Smooth muscle cell (in vitro differentiated cells): ENCODE data around the gene ARPC5. TPM values are rescaled to one million over a fixed set of nuclear protein-coding genes. Genes with fewer than 3 reads are reported as not detected.

Experiments used
- DNase-seq: peaks from one replicate; lab custom pipeline; 2025; ENCODE audit not compliant: unreplicated experiment; lab: John Stamatoyannopoulos, UW
- H2AFZ ChIP-seq: fragments of 200-600 bp; sonication (generic); 2 replicates; pipeline ENCODE4 v1.6.0; 2016; ENCODE audit warnings: antibody characterized with exemption, low read depth, mild to moderate bottlenecking
- H3F3A ChIP-seq: fragments of 200-600 bp; sonication (generic); 2 replicates; pipeline ENCODE4 v1.6.0; 2017; ENCODE audit warnings: antibody characterized with exemption, low read depth
- H3K27ac ChIP-seq: fragments of 200-600 bp; sonication (generic); 2 replicates; pipeline ENCODE4 v1.5.1; 2016; ENCODE audit warnings: low read depth, mild to moderate bottlenecking
- H3K27me3 ChIP-seq: fragments of 200-600 bp; sonication (generic); 2 replicates; pipeline ENCODE4 v1.6.1; 2016; ENCODE audit warnings: low read depth, mild to moderate bottlenecking
- H3K36me3 ChIP-seq: fragments of 200-600 bp; sonication (generic); 2 replicates; pipeline ENCODE4 v1.5.1; 2016; ENCODE audit warnings: low read depth
- H3K4me1 ChIP-seq: fragments of 200-600 bp; sonication (generic); 2 replicates; pipeline ENCODE4 v1.5.1; 2016; ENCODE audit warnings: low read depth
- H3K4me2 ChIP-seq: fragments of 200-600 bp; sonication (generic); 2 replicates; pipeline ENCODE4 v1.6.0; 2016; ENCODE audit warnings: mild to moderate bottlenecking
- H3K4me3 ChIP-seq: fragments of 200-600 bp; sonication (generic); 2 replicates; pipeline ENCODE4 v1.5.1; 2016; ENCODE audit warnings: mild to moderate bottlenecking
- H3K79me2 ChIP-seq: fragments of 200-600 bp; sonication (generic); 2 replicates; pipeline ENCODE4 v1.6.0; 2016; ENCODE audit warnings: low read depth, mild to moderate bottlenecking
- H3K9ac ChIP-seq: fragments of 200-600 bp; sonication (generic); 2 replicates; pipeline ENCODE4 v1.6.0; 2016; ENCODE audit warnings: low read depth
- H3K9me3 ChIP-seq: fragments of 200-600 bp; sonication (generic); replicated peaks from 2 replicates; pipeline ENCODE4 v1.5.1; 2016; ENCODE audit warnings: low read depth
- H4K20me1 ChIP-seq: fragments of 200-600 bp; sonication (generic); 2 replicates; pipeline ENCODE4 v1.6.0; 2016; ENCODE audit warnings: low read depth
- WGBS: methylation state at CpG from one replicate; pipeline ENCODE4 v1.1.7; 2016; ENCODE audit warnings: low lambda C conversion rate; 5-methylcytosine and 5-hydroxymethylcytosine counted together
- polyA plus RNA-seq: library from polyadenylated mRNA; unstranded; fragments of >200 nt; fragmentation: Nextera tagmentation; extraction: Ambion mirVana; gene quantifications from 2 replicates; pipeline ENCODE4 v1.2.1, GENCODE V29; 2016
- total RNA-seq: library from RNA; depleted of rRNA; stranded (reverse); fragments of >200 nt; gene quantifications from 2 replicates; pipeline ENCODE4 v1.2.3, GENCODE V29; 2014
- TF ChIP-seq, protein P1 (sequence below): fragments of 200-600 bp; sonication (generic); IDR thresholded peaks from 2 replicates; pipeline ENCODE4 v1.5.1; 2017; ENCODE audit warnings: borderline replicate concordance, mild to moderate bottlenecking, antibody characterized with exemption; ENCODE audit not compliant: insufficient read depth, poor library complexity, severe bottlenecking

ARPC5 gene
- total and polyA plus RNA-seq, 2 experiments from 2014 or later = 188 to 205 TPM

DNA sequence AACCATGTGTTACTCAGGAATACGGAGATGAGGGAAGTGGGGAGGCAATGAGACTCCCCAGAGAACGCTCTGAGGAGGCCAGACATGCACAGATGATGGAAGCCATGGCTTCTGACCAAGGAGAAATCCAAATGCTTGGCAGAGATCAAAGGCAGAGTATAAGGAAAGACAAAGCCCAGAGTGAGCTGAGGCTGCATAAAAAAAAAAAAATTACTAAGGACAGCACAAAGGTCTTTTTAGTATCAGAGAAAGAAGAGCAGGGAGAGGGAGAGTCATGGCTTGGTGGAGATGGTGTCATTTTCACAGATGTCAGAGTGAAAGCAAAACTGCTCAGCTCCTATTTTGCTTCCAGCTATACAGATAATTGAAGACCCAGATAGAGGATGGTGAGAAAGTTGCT, 37.2 kb downstream of the ARPC5 start:
- H4K20me1 ChIP-seq = no peaks in the 10 kb centered on the region
- H3K4me2 ChIP-seq = no peak overlapping the region
- TF ChIP-seq, protein P1, sequence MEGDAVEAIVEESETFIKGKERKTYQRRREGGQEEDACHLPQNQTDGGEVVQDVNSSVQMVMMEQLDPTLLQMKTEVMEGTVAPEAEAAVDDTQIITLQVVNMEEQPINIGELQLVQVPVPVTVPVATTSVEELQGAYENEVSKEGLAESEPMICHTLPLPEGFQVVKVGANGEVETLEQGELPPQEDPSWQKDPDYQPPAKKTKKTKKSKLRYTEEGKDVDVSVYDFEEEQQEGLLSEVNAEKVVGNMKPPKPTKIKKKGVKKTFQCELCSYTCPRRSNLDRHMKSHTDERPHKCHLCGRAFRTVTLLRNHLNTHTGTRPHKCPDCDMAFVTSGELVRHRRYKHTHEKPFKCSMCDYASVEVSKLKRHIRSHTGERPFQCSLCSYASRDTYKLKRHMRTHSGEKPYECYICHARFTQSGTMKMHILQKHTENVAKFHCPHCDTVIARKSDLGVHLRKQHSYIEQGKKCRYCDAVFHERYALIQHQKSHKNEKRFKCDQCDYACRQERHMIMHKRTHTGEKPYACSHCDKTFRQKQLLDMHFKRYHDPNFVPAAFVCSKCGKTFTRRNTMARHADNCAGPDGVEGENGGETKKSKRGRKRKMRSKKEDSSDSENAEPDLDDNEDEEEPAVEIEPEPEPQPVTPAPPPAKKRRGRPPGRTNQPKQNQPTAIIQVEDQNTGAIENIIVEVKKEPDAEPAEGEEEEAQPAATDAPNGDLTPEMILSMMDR = no peak
- H3K79me2 ChIP-seq = no peaks in the 10 kb centered on the region
- no peaks in the 10 kb centered on the region for H3K9me3 ChIP-seq
- no peak for DNase-seq
- no peaks in the 10 kb centered on the region for H3F3A ChIP-seq
- H3K27ac ChIP-seq = no peak overlapping the region
- H3K36me3 ChIP-seq = no peaks in the 10 kb centered on the region
- H3K27me3 ChIP-seq = no peaks in the 10 kb centered on the region
- H3K4me3 ChIP-seq = no peak overlapping the region
- H2AFZ ChIP-seq = no peak overlapping the region
- H3K4me1 ChIP-seq = no peaks in the 10 kb centered on the region
- no peak overlapping the region for H3K9ac ChIP-seq
- 85% methylated on average over 2 of the region's 2 CpGs for WGBS

DNA sequence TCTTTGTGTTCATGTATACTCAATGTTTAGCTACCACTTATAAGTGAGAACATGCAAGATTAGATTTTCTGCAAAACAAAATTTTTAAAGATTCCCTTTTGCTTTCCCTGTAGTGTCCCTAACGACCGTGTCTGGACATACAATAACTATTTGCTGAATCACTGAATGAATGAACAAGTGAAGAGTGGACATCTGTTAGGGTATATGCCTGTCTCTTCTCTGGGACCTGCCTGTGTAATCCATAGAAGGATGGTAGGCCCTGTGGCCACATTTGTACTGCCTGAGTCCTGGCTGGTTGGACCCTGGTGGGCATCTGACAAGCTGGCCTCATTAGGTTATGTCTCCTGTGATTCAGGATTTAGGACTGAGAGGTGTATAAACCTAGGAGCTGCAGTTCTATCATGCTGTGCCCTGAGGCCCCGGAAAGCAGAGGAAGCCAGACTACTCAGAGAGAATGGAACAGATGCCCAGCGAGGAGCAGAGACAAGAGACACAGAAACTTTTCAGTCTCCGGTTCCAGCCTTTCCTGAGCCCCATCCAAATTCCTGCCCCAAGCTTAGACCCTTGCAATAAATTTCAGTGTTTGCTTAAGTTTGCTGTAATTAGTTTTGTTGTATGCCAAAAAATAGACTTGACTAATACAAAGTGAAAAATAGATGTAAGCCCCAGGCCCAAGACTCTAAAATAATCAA, 37.8 kb downstream of the ARPC5 start:
- Histone ChIP-seq H3K9me3 (no peaks in the 10 kb centered on the region), H3K4me1 (no peaks in the 10 kb centered on the region), H2AFZ (no peak overlapping the region), H3K4me2 (no peak overlapping the region), H3K9ac (no peak overlapping the region), H3K4me3 (no peak overlapping the region), H3K27ac (no peak overlapping the region), H4K20me1 (no peaks in the 10 kb centered on the region), H3K79me2 (no peaks in the 10 kb centered on the region), H3F3A (no peaks in the 10 kb centered on the region), H3K27me3 (no peaks in the 10 kb centered on the region), H3K36me3 (no peaks in the 10 kb centered on the region)
- no peak for DNase-seq
- TF ChIP-seq, protein P1 = no peak
- 77% methylated on average over 5 of the region's 5 CpGs for WGBS

DNA sequence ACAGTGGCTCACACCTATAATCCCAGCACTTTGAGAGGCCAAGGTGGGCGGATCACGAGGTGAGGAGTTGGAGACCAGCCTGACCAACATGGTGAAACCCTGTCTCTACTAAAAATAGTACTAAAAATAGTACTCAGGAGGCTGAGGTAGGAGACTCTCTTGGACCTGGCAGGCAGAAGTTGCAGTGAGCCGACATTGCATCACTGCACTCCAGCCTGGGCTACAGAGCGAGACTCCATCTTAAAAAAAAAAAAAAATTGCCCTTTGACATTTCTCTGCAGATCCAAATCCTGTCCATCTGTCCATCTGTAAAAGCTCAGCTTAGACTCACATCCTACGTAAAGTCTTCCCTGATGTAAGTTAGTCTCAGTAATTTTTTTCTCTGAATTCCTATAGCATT, 39.1 kb downstream of the ARPC5 start:
- Histone ChIP-seq H3K27ac (no peak overlapping the region), H4K20me1 (no peaks in the 10 kb centered on the region), H3K4me1 (no peaks in the 10 kb centered on the region), H3F3A (no peaks in the 10 kb centered on the region), H2AFZ (no peak overlapping the region), H3K9me3 (no peaks in the 10 kb centered on the region), H3K9ac (no peak overlapping the region), H3K4me3 (no peak overlapping the region), H3K36me3 (no peaks in the 10 kb centered on the region), H3K4me2 (no peak overlapping the region), H3K27me3 (no peaks in the 10 kb centered on the region), H3K79me2 (no peaks in the 10 kb centered on the region)
- 95% methylated on average over 5 of the region's 5 CpGs for WGBS
- no peak for DNase-seq
- TF ChIP-seq, protein P1 = no peak

DNA sequence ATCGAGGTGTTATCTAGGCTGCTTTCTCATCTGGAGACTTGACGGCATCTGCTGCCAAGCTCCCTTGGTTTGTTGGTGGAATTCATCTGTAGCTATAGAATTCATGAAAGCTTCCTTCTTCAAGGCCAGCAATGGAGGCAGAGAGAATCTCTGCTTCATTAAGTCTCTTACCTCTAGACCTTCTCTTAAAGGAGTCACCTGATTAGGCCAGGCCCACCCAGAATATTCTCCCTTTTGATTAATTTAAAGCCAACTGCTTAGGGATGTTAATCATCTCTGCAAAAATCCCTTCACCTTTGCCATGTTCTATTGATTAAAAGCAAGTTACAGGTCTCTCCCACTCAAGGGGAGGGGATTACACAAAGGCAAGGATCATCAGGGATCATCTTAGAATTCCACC, 40.0 kb downstream of the ARPC5 start:
- H3F3A ChIP-seq = no peaks in the 10 kb centered on the region
- no peak for DNase-seq
- H4K20me1 ChIP-seq = no peaks in the 10 kb centered on the region
- no peak overlapping the region for H3K27ac ChIP-seq
- TF ChIP-seq, protein P1 = no peak
- no peak overlapping the region for H3K4me3 ChIP-seq
- no peaks in the 10 kb centered on the region for H3K4me1 ChIP-seq
- H2AFZ ChIP-seq = no peak overlapping the region
- no peaks in the 10 kb centered on the region for H3K9me3 ChIP-seq
- H3K9ac ChIP-seq = no peak overlapping the region
- WGBS = 95% methylated on average over 2 of the region's 2 CpGs
- H3K36me3 ChIP-seq = no peaks in the 10 kb centered on the region
- no peak overlapping the region for H3K4me2 ChIP-seq
- no peaks in the 10 kb centered on the region for H3K27me3 ChIP-seq
- H3K79me2 ChIP-seq = no peaks in the 10 kb centered on the region
